Activated CD4-positive, alpha-beta T cell treated with anti-CD3 and anti-CD28 coated beads, Interleukin-2, amount 10 ng/mL, durations not matched to agents 7 days and 5 days (primary cell): ENCODE measurements around the gene C10orf62. TPM values are rescaled to one million over a fixed set of nuclear protein-coding genes. Genes with fewer than 3 reads are reported as not detected.

Experiments
- CTCF ChIA-PET: fragments of 350-600 bp; sonication (Branson Sonifier 250); formaldehyde crosslinking; loops from one replicate; lab custom pipeline; 2021; ENCODE audit warnings: antibody characterized with exemption; lab: Charles Lee
- POLR2A ChIA-PET: fragments of 350-600 bp; sonication (Branson Sonifier 250); formaldehyde crosslinking; loops from one replicate; lab custom pipeline; 2021; ENCODE audit warnings: antibody characterized with exemption; lab: Charles Lee
- DNase-seq: peaks from one replicate; pipeline ENCODE4 v3.0.0-alpha.2; 2020
- H3K27ac Mint-ChIP-seq: one replicate; pipeline ENCODE4 v1.8.0; 2021; ENCODE audit warnings: mild to moderate bottlenecking, moderate library complexity, mixed read lengths
- H3K27me3 Mint-ChIP-seq: one replicate; pipeline ENCODE4 v1.8.0; 2021; ENCODE audit warnings: mixed read lengths
- H3K36me3 Mint-ChIP-seq: one replicate; pipeline ENCODE4 v1.8.0; 2021; ENCODE audit warnings: low read depth, mixed read lengths
- H3K4me1 Mint-ChIP-seq: one replicate; pipeline ENCODE4 v1.8.0; 2021; ENCODE audit warnings: mixed read lengths
- H3K4me3 Mint-ChIP-seq: one replicate; pipeline ENCODE4 v1.8.0; 2021; ENCODE audit warnings: mild to moderate bottlenecking, moderate library complexity, mixed read lengths
- H3K9me3 Mint-ChIP-seq: one replicate; pipeline ENCODE4 v1.8.0; 2021; ENCODE audit warnings: mixed read lengths
- total RNA-seq, 2 experiments: library from RNA; stranded (reverse); gene quantifications; one replicate each; pipeline ENCODE4 v1.2.3, GENCODE V29; 2021

The C10orf62 gene
- total RNA-seq, 2 experiments from 2014 or later: not detected

- H3K9me3 Mint-ChIP-seq: no peaks in the 10 kb centered on the region
- H3K36me3 Mint-ChIP-seq: no peaks in the 10 kb centered on the region
- CTCF ChIA-PET: interaction anchor here (0.9 to 1.2 kb wide), 2 partner anchors 27 to 103 kb away, joined by 3 read pairs; no protein-coding TSS in a partner anchor
- no peaks in the 10 kb centered on the region for H3K27me3 Mint-ChIP-seq
- H3K4me3 Mint-ChIP-seq: no peak overlapping the region
- DNase-seq: no peak
- no peak overlapping the region for H3K27ac Mint-ChIP-seq
- POLR2A ChIA-PET: no interaction called here
- no peaks in the 10 kb centered on the region for H3K4me1 Mint-ChIP-seq
Measured at GRCh38 chr10:97598407-97599271, 9.1 kb downstream of the C10orf62 start.

- Mint-ChIP-seq H3K9me3 (no peaks in the 10 kb centered on the region), H3K4me1 (no peaks in the 10 kb centered on the region), H3K27me3 (no peaks in the 10 kb centered on the region), H3K4me3 (no peak overlapping the region), H3K27ac (no peak overlapping the region), H3K36me3 (no peaks in the 10 kb centered on the region)
- ChIA-PET POLR2A (no interaction called here), CTCF (interaction anchor here (1.2 to 1.5 kb wide), 3 partner anchors 9 to 103 kb away, joined by 3 read pairs; partner anchors contain the start of genes C10orf62 and HOGA1)
- DNase-seq: no peak
Measured at GRCh38 chr10:97599272-97599619, 9.7 kb downstream of the C10orf62 start.

- H3K4me1 Mint-ChIP-seq: no peaks in the 10 kb centered on the region
- no peak overlapping the region for H3K4me3 Mint-ChIP-seq
- H3K27me3 Mint-ChIP-seq: peaks cover under 1% of the 10 kb centered on the region
- no peak overlapping the region for H3K27ac Mint-ChIP-seq
- DNase-seq: no peak
- H3K9me3 Mint-ChIP-seq: no peaks in the 10 kb centered on the region
- ChIA-PET CTCF (interaction anchor here (0.5 to 1.9 kb wide), 4 partner anchors 9 to 46 kb away, joined by 3 to 5 read pairs (median 4); partner anchors contain the start of gene C10orf62), POLR2A (interaction anchor here (0.6 kb wide), 1 partner anchor 11 kb away, joined by 5 read pairs; no protein-coding TSS in a partner anchor)
- no peaks in the 10 kb centered on the region for H3K36me3 Mint-ChIP-seq
Measured at GRCh38 chr10:97600616-97601015, 11.1 kb downstream of the C10orf62 start.

- H3K27ac Mint-ChIP-seq: no peak overlapping the region
- no peaks in the 10 kb centered on the region for H3K4me1 Mint-ChIP-seq
- H3K27me3 Mint-ChIP-seq: peaks cover 3% of the 10 kb centered on the region
- H3K9me3 Mint-ChIP-seq: no peaks in the 10 kb centered on the region
- H3K4me3 Mint-ChIP-seq: no peak overlapping the region
- H3K36me3 Mint-ChIP-seq: no peaks in the 10 kb centered on the region
- POLR2A ChIA-PET: interaction anchor here (0.6 kb wide), 1 partner anchor 10 kb away, joined by 5 read pairs; no protein-coding TSS in a partner anchor
- CTCF ChIA-PET: interaction anchor here (1.9 kb wide), 1 partner anchor 10 kb away, joined by 4 read pairs; no protein-coding TSS in a partner anchor
- DNase-seq: no peak
Measured at GRCh38 chr10:97601268-97602215, 12.0 kb downstream of the C10orf62 start.

DNA sequence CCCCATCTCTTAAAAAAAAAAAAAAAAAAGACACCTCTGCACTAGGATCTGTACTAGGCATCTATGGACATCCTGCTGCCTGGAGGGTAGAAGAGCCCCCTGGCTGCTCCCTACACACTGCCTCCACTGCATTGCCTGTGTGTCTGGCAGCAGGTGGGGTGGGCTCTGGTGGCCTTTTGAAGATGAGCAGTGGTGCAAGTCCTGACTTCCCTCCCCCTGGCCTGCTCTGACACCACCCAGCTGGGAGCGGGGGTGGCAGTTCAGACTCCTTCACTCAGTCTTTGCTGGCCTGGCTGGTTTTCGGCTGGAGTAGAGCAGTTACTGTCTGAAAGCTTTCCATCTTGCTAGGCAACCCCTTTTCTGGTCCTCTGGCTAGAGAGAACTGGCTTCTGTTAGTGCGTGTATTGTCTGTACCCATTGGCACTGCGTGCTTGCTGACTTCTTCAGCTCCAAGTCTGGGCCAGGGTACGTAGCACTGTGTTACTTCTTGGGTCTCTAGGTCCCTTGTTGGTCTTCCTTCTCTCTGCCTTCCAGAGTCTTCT lies 17.6 kb downstream of the C10orf62 start:
- no peak for DNase-seq
- Mint-ChIP-seq H3K4me1 (no peaks in the 10 kb centered on the region), H3K27ac (no peak overlapping the region), H3K9me3 (no peaks in the 10 kb centered on the region), H3K4me3 (no peak overlapping the region), H3K36me3 (no peaks in the 10 kb centered on the region), H3K27me3 (peaks cover 3% of the 10 kb centered on the region)
- ChIA-PET POLR2A (no interaction called here), CTCF (interaction anchor here (0.6 to 1.2 kb wide), 2 partner anchors 18 to 53 kb away, joined by 3 to 4 read pairs; no protein-coding TSS in a partner anchor)

GRCh38 chr10:97608991-97609561 lies 19.6 kb downstream of the C10orf62 start:
- Mint-ChIP-seq H3K9me3 (no peaks in the 10 kb centered on the region), H3K27ac (no peak overlapping the region), H3K4me3 (no peak overlapping the region), H3K27me3 (peaks cover 3% of the 10 kb centered on the region), H3K4me1 (no peaks in the 10 kb centered on the region), H3K36me3 (no peaks in the 10 kb centered on the region)
- CTCF ChIA-PET: interaction anchor here (0.6 to 2.0 kb wide), 2 partner anchors 37 to 1602 kb away, joined by 3 to 8 read pairs; partner anchors contain the start of gene ANKRD2
- DNase-seq: no peak
- POLR2A ChIA-PET: no interaction called here

DNA sequence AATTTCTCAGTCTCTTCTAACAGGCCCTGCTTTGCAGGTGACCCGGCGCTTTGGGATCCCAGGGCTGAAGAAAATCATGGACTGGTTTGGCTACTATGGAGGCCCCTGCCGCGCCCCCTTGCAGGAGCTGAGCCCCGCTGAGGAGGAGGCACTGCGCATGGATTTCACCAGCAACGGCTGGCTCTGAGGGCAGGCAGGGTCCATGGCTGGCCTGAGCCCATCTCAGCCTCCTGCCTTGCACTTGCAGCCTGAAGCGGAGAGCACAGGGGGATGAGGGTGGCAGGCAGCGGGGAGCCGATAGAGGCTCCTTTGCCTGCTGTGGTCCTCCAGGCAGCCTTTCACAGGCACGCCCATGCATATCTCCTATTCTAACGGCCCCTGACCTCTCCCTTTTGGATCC lies 22.0 kb downstream of the C10orf62 start:
- Mint-ChIP-seq H3K4me3 (no peak overlapping the region), H3K9me3 (no peaks in the 10 kb centered on the region), H3K27ac (no peak overlapping the region), H3K36me3 (no peaks in the 10 kb centered on the region), H3K27me3 (no peaks in the 10 kb centered on the region), H3K4me1 (no peaks in the 10 kb centered on the region)
- DNase-seq: no peak
- ChIA-PET POLR2A (interaction anchor here (0.5 kb wide), 1 partner anchor 10 kb away, joined by 5 read pairs; no protein-coding TSS in a partner anchor), CTCF (interaction anchor here (0.9 to 2.2 kb wide), 3 partner anchors 11 to 40 kb away, joined by 5 to 11 read pairs (median 5); partner anchors contain the start of gene ANKRD2)

DNA sequence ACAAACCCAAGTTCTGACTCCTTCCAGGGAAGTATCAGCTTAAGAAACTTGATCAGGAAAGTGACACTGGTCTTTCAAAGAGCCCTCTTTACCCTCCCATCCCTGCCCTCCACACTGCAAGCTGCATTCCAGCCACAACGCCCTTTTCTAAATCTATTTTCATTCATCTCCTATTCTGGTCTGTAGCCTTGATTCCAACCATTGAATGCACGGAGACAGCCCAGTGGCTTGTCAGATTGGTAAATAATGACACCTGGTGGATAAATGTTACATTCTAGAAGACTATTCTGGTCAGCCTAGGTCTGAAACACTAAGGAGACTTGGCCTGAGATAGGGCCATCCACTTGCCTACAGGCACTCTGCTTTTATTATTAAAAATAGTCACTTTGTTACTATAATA lies 22.9 kb downstream of the C10orf62 start:
- Mint-ChIP-seq H3K4me1 (no peaks in the 10 kb centered on the region), H3K36me3 (no peaks in the 10 kb centered on the region), H3K9me3 (no peaks in the 10 kb centered on the region), H3K27ac (no peak overlapping the region), H3K4me3 (no peak overlapping the region), H3K27me3 (no peaks in the 10 kb centered on the region)
- POLR2A ChIA-PET: no interaction called here
- CTCF ChIA-PET: interaction anchor here (0.7 to 2.2 kb wide), 4 partner anchors 12 to 254 kb away, joined by 3 to 11 read pairs (median 4); partner anchors contain the start of genes ANKRD2 and PI4K2A
- no peak for DNase-seq

- no peak overlapping the region for H3K27ac Mint-ChIP-seq
- no peak for DNase-seq
- no peaks in the 10 kb centered on the region for H3K4me1 Mint-ChIP-seq
- no peaks in the 10 kb centered on the region for H3K9me3 Mint-ChIP-seq
- ChIA-PET POLR2A (no interaction called here), CTCF (no interaction called here)
- H3K27me3 Mint-ChIP-seq: no peaks in the 10 kb centered on the region
- no peaks in the 10 kb centered on the region for H3K36me3 Mint-ChIP-seq
- H3K4me3 Mint-ChIP-seq: no peak overlapping the region
Measured at GRCh38 chr10:97618285-97618684, 28.8 kb downstream of the C10orf62 start.

DNA sequence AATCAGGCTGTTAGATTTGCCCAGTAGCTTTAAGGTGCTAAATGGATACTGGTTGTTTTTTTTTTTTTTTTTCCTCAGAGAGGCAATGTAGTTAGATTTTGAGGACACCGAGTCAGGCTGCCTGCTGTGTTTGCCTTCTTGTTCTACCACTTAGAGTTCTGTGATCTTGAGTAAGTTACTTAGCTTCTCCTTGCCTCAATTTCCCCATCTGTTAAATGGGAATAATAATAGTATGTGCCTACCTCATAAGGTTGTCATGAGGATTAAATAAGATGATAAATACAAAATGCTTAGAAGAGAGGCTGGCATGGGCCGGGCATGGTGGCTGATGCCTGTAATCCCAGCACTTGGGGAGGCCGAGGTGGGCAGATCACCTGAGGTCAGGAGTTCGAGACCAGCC lies 29.2 kb downstream of the C10orf62 start:
- ChIA-PET CTCF (no interaction called here), POLR2A (no interaction called here)
- no peak overlapping the region for H3K4me3 Mint-ChIP-seq

GRCh38 chr10:97623277-97623676 lies 33.8 kb downstream of the C10orf62 start:
- H3K36me3 Mint-ChIP-seq: no peaks in the 10 kb centered on the region
- ChIA-PET POLR2A (no interaction called here), CTCF (interaction anchor here (1.0 to 1.1 kb wide), 2 partner anchors 34 to 586 kb away, joined by 3 read pairs; no protein-coding TSS in a partner anchor)
- no peaks in the 10 kb centered on the region for H3K4me1 Mint-ChIP-seq
- H3K27ac Mint-ChIP-seq: no peak overlapping the region
- H3K4me3 Mint-ChIP-seq: no peak overlapping the region
- no peaks in the 10 kb centered on the region for H3K27me3 Mint-ChIP-seq
- no peaks in the 10 kb centered on the region for H3K9me3 Mint-ChIP-seq
- no peak for DNase-seq

More for the DNA sequence above, 29.2 kb downstream of the C10orf62 start:
- Mint-ChIP-seq H3K36me3 (no peaks in the 10 kb centered on the region), H3K27me3 (no peaks in the 10 kb centered on the region), H3K27ac (no peak overlapping the region), H3K4me1 (no peaks in the 10 kb centered on the region), H3K9me3 (no peaks in the 10 kb centered on the region)
- no peak for DNase-seq

GRCh38 chr10:97627731-97628130 lies 38.2 kb downstream of the C10orf62 start:
- ChIA-PET POLR2A (no interaction called here), CTCF (no interaction called here)
- Mint-ChIP-seq H3K36me3 (no peaks in the 10 kb centered on the region), H3K9me3 (no peaks in the 10 kb centered on the region), H3K27me3 (no peaks in the 10 kb centered on the region), H3K4me3 (no peak overlapping the region), H3K27ac (no peak overlapping the region), H3K4me1 (peaks cover 7% of the 10 kb centered on the region)
- no peak for DNase-seq
